ENCODE measurements around the gene JAZF1.
A peak's percentile ranks its signal among the peaks of the same experiment; 100 is the strongest.

The JAZF1 gene

GRCh38 chr7:28202222-28202621 lies 21.6 kb upstream of the JAZF1 start:
- Histone ChIP-seq H4K20me1 (ENCODE audit: control insufficient read depth, insufficient read depth, low read depth, low read length) (no peaks in the 10 kb centered on the region), H3K27me3 (ENCODE audit: control insufficient read depth, low read length) (no peaks in the 10 kb centered on the region), H3K9me3 (ENCODE audit: control insufficient read depth, insufficient read depth, low read length) (no peaks in the 10 kb centered on the region), H3K4me3 (ENCODE audit: low read length) (no peak overlapping the region), H3K36me3 (ENCODE audit: control insufficient read depth, low read length) (no peaks in the 10 kb centered on the region), H3F3A (ENCODE audit: control insufficient read depth, insufficient read depth) (no peaks in the 10 kb centered on the region), H3K27ac (ENCODE audit: low read depth, low read length) (no peak overlapping the region), H3K4me2 (ENCODE audit: low read length) (no peak overlapping the region), H3K9me2 (replicated peaks; ENCODE audit: control insufficient read depth, low read length) (no peaks in the 10 kb centered on the region), H3K4me1 (ENCODE audit: control insufficient read depth, low read length) (peaks cover 32% of the 10 kb centered on the region), H3K79me2 (ENCODE audit: control insufficient read depth, low read length) (no peaks in the 10 kb centered on the region)
- TF ChIP-seq EZH2phosphoT487 (IDR thresholded peaks at IDR 0.05; ENCODE audit: borderline replicate concordance, low read length) (no peak), CTCF (IDR thresholded peaks at IDR 0.05; ENCODE audit: low read depth, low read length, poor library complexity, severe bottlenecking) (no peak)

- Histone ChIP-seq H3K36me3 (ENCODE audit: control insufficient read depth, low read length) (no peaks in the 10 kb centered on the region), H3K9me3 (ENCODE audit: control insufficient read depth, insufficient read depth, low read length) (no peaks in the 10 kb centered on the region), H3K27ac (ENCODE audit: low read depth, low read length) (no peak overlapping the region), H3K9me2 (replicated peaks; ENCODE audit: control insufficient read depth, low read length) (no peaks in the 10 kb centered on the region), H3K27me3 (ENCODE audit: control insufficient read depth, low read length) (no peaks in the 10 kb centered on the region), H3F3A (ENCODE audit: control insufficient read depth, insufficient read depth) (0 out of 2 replicates have a peak, but pooled peaks cover 2% of the 10 kb centered on the region), H3K4me1 (ENCODE audit: control insufficient read depth, low read length) (peaks cover 25% of the 10 kb centered on the region), H3K4me3 (ENCODE audit: low read length) (peak overlapping the region; percentile 50), H4K20me1 (ENCODE audit: control insufficient read depth, insufficient read depth, low read depth, low read length) (no peaks in the 10 kb centered on the region), H3K79me2 (ENCODE audit: control insufficient read depth, low read length) (no peaks in the 10 kb centered on the region), H3K4me2 (ENCODE audit: low read length) (peak overlapping the region; percentile 66)
- TF ChIP-seq CTCF (IDR thresholded peaks at IDR 0.05; ENCODE audit: low read depth, low read length, poor library complexity, severe bottlenecking) (no peak), EZH2phosphoT487 (IDR thresholded peaks at IDR 0.05; ENCODE audit: borderline replicate concordance, low read length) (no peak)
Observed at GRCh38 chr7:28201131-28201530, 20.5 kb upstream of the JAZF1 start.

- TF ChIP-seq EZH2phosphoT487 (IDR thresholded peaks at IDR 0.05; ENCODE audit: borderline replicate concordance, low read length): no peak
- TF ChIP-seq CTCF (IDR thresholded peaks at IDR 0.05; ENCODE audit: low read depth, low read length, poor library complexity, severe bottlenecking): no peak
- Histone ChIP-seq H3K9me2 (replicated peaks; ENCODE audit: control insufficient read depth, low read length) (no peaks in the 10 kb centered on the region), H3K27ac (ENCODE audit: low read depth, low read length) (peak overlapping the region; percentile 20), H3K4me3 (ENCODE audit: low read length) (peak overlapping the region; percentile 50), H3K79me2 (ENCODE audit: control insufficient read depth, low read length) (no peaks in the 10 kb centered on the region), H3K9me3 (ENCODE audit: control insufficient read depth, insufficient read depth, low read length) (no peaks in the 10 kb centered on the region), H3F3A (ENCODE audit: control insufficient read depth, insufficient read depth) (0 out of 2 replicates have a peak, but pooled peaks cover 2% of the 10 kb centered on the region), H3K4me1 (ENCODE audit: control insufficient read depth, low read length) (peaks cover 25% of the 10 kb centered on the region), H3K4me2 (ENCODE audit: low read length) (peak overlapping the region; percentile 66), H3K36me3 (ENCODE audit: control insufficient read depth, low read length) (no peaks in the 10 kb centered on the region), H3K27me3 (ENCODE audit: control insufficient read depth, low read length) (no peaks in the 10 kb centered on the region), H4K20me1 (ENCODE audit: control insufficient read depth, insufficient read depth, low read depth, low read length) (no peaks in the 10 kb centered on the region)
Observed at GRCh38 chr7:28200598-28200997, 20.0 kb upstream of the JAZF1 start.

Data from DOHH2 (cell line).